Skeletal muscle satellite cell (primary cell): Measurements from ENCODE around the gene C1orf159.

Source experiments
- H3K27me3 ChIP-seq: 2 replicates; pipeline ENCODE4 v1.7.0; 2013; ENCODE audit warnings: low read length; ENCODE audit not compliant: control insufficient read depth, insufficient read depth
- H3K36me3 ChIP-seq: 2 replicates; pipeline ENCODE4 v1.7.0; 2013; ENCODE audit warnings: mild to moderate bottlenecking, control low read depth, low read length; ENCODE audit not compliant: insufficient read depth
- H3K4me1 ChIP-seq: 2 replicates; pipeline ENCODE4 v1.7.0; 2013; ENCODE audit warnings: low read length; ENCODE audit not compliant: control insufficient read depth, insufficient read depth
- H3K4me2 ChIP-seq: 2 replicates; pipeline ENCODE4 v1.7.0; 2013; ENCODE audit warnings: mild to moderate bottlenecking, low read length
- H3K4me3 ChIP-seq: 2 replicates; pipeline ENCODE4 v1.7.0; 2013; ENCODE audit warnings: low read length
- H3K9ac ChIP-seq: 2 replicates; pipeline ENCODE4 v1.7.0; 2013; ENCODE audit warnings: mild to moderate bottlenecking, low read depth, low read length, moderate library complexity
- H3K9me3 ChIP-seq: replicated peaks from 2 replicates; pipeline ENCODE4 v1.7.0; 2013; ENCODE audit warnings: mild to moderate bottlenecking, control low read depth, low read length

The C1orf159 gene

DNA sequence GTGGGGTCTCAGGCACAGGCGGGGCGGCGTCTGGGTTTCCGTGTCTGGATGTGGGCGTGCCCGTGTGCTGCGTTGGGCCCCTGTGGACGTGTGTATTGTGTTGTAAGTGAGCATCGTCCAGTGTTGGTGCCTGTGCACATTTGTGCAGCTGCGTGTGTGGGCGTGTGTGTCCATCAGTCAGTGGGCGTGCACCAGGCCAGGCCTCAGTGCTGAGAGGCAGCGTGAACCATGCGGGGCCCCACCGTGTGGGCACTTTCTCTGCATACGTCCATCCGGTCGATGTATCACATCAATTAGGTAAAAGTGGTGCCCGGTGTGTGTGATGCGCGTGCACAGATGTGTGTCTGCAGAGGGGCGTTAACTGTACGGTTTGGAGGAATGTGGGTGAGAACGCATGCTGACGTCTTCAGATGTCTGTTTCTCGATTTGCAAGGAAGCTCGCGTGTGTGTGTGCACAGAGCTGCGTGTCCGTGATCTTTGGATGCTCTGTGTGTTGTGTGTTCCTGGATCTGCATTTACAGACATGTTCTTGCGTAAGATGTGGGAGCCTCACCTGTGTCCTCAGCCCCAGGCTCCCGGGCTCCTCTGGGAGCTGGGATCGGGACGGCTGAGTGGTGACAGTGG is 71.3 kb downstream of the C1orf159 start:
- Histone ChIP-seq H3K36me3 (no peaks in the 10 kb centered on the region), H3K4me2 (no peak overlapping the region), H3K4me3 (no peak overlapping the region), H3K27me3 (peaks cover 5% of the 10 kb centered on the region), H3K4me1 (peaks cover 8% of the 10 kb centered on the region), H3K9me3 (no peaks in the 10 kb centered on the region), H3K9ac (no peak overlapping the region)

DNA sequence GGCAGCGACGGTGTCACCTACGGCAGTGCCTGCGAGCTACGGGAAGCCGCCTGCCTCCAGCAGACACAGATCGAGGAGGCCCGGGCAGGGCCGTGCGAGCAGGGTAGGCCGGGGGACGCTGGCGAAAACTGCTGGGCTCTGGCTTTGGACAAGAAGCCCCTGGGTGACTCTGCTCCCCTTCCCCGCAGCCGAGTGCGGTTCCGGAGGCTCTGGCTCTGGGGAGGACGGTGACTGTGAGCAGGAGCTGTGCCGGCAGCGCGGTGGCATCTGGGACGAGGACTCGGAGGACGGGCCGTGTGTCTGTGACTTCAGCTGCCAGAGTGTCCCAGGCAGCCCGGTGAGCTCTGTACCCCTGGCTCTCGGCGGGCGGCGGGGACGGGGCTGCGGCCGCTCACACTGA is 72.0 kb downstream of the C1orf159 start:
- H3K4me3 ChIP-seq: no peak overlapping the region
- no peaks in the 10 kb centered on the region for H3K9me3 ChIP-seq
- no peaks in the 10 kb centered on the region for H3K36me3 ChIP-seq
- H3K9ac ChIP-seq: no peak overlapping the region
- no peak overlapping the region for H3K4me2 ChIP-seq
- peaks cover 8% of the 10 kb centered on the region for H3K4me1 ChIP-seq
- H3K27me3 ChIP-seq: peaks cover 7% of the 10 kb centered on the region

DNA sequence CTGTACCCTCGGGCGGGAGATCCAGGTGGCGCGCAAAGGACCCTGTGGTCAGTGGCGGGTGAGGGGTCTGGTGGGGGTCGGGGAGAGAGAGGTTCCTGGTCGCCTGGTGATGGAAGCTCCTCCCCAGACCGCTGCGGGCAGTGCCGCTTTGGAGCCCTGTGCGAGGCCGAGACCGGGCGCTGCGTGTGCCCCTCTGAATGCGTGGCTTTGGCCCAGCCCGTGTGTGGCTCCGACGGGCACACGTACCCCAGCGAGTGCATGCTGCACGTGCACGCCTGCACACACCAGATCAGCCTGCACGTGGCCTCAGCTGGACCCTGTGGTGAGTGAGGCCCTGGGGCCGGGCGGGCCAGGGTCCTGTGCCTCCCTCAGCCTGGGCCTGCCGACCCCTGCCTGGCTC is 72.5 kb downstream of the C1orf159 start:
- Histone ChIP-seq H3K4me3 (no peak overlapping the region), H3K9ac (no peak overlapping the region), H3K4me1 (peaks cover 8% of the 10 kb centered on the region), H3K36me3 (no peaks in the 10 kb centered on the region), H3K4me2 (no peak overlapping the region), H3K9me3 (no peaks in the 10 kb centered on the region), H3K27me3 (peaks cover 12% of the 10 kb centered on the region)

DNA sequence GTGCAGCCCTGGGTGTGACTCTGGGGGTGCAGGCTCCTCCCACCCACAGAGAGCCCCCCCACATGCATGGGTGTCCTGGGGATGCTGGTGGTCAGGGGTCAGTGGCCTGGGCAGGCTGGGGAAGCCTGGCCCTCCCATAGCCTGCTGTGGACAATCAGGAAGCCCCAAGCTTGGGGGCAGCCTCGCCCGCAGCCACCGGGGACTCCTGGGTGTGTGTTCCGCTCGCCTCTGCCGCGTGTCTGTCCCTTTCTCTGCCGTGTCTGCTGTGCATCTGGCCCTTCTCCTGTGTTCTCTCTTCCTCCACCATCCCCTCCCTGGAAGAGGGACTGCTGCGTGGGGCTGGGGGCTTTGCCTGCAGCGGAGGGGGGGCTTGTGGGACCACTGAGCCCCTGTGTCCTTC is 73.1 kb downstream of the C1orf159 start:
- H3K9ac ChIP-seq: no peak overlapping the region
- H3K9me3 ChIP-seq: no peaks in the 10 kb centered on the region
- H3K4me1 ChIP-seq: peaks cover 8% of the 10 kb centered on the region
- H3K36me3 ChIP-seq: no peaks in the 10 kb centered on the region
- H3K4me3 ChIP-seq: no peak overlapping the region
- H3K4me2 ChIP-seq: no peak overlapping the region
- peaks cover 15% of the 10 kb centered on the region for H3K27me3 ChIP-seq

DNA sequence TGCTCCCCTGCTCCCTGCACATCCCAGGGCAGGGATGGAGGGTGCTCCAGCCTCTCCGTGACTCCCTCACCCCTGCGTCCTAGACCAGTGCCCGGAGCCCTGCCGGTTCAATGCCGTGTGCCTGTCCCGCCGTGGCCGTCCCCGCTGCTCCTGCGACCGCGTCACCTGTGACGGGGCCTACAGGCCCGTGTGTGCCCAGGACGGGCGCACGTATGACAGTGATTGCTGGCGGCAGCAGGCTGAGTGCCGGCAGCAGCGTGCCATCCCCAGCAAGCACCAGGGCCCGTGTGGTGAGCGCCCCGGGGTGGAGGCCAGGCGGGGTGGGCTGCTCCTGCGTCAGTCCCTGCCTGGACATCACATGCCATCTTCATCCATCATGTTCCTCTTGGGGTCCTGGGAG is 74.0 kb downstream of the C1orf159 start:
- H3K27me3 ChIP-seq: peaks cover 15% of the 10 kb centered on the region
- no peak overlapping the region for H3K4me2 ChIP-seq
- no peak overlapping the region for H3K9ac ChIP-seq
- peaks cover 8% of the 10 kb centered on the region for H3K4me1 ChIP-seq
- no peaks in the 10 kb centered on the region for H3K9me3 ChIP-seq
- H3K36me3 ChIP-seq: no peaks in the 10 kb centered on the region
- no peak overlapping the region for H3K4me3 ChIP-seq

DNA sequence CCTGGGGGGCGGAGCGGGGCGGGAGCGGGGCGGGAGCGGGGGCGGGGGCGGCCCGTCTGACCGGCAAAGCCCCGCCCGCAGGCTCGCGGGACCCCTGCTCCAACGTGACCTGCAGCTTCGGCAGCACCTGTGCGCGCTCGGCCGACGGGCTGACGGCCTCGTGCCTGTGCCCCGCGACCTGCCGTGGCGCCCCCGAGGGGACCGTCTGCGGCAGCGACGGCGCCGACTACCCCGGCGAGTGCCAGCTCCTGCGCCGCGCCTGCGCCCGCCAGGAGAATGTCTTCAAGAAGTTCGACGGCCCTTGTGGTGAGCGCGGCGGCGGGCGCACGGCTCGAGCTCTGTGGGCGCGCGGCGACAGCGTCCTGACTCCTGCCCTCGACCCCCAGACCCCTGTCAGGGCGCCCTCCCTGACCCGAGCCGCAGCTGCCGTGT is 74.8 kb downstream of the C1orf159 start:
- H3K27me3 ChIP-seq: peaks cover 15% of the 10 kb centered on the region
- H3K9me3 ChIP-seq: no peaks in the 10 kb centered on the region
- H3K4me3 ChIP-seq: no peak overlapping the region
- H3K4me2 ChIP-seq: no peak overlapping the region
- no peak overlapping the region for H3K9ac ChIP-seq
- H3K36me3 ChIP-seq: no peaks in the 10 kb centered on the region
- H3K4me1 ChIP-seq: peaks cover 8% of the 10 kb centered on the region

DNA sequence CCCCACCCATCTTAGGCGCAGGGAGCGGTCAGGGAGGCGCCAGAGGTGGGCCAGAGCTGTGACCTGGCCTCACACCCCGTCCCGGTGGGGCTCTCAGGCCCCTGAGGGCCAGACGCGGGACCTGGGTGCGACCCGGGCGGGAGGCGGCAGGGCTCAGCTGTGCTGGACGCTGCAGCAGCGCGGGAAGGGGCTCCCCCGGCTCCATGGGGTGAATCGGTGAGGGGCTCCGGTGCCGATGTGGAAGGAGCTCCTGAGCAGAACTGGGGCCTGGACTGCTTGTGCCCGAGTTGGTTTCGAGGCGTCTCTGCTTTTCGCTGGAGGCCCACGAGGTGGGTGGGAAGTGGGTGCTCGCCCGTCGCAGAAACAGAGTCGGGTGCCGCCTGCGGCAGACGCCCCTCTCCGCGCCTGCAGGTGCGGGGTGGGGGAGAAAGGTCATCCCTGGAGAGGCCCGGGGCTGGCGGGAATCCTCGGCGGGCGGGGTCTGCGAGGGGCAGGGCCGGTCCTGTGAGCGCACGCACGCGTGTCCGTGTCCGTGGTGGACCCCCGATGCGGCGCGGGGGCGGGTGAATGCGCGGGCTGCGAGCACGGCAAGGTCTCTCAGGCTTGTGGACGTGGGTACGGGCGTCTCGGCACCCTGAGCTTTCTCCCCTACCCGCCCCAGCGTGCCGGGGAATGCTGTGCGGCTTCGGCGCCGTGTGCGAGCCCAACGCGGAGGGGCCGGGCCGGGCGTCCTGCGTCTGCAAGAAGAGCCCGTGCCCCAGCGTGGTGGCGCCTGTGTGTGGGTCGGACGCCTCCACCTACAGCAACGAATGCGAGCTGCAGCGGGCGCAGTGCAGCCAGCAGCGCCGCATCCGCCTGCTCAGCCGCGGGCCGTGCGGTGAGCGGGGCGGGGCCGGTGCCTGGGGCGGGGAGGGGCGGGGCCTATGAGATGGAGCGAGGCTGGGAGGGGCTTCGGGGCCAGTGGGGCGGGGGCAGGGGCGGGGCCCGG is 75.6 kb downstream of the C1orf159 start:
- no peak overlapping the region for H3K9ac ChIP-seq

DNA sequence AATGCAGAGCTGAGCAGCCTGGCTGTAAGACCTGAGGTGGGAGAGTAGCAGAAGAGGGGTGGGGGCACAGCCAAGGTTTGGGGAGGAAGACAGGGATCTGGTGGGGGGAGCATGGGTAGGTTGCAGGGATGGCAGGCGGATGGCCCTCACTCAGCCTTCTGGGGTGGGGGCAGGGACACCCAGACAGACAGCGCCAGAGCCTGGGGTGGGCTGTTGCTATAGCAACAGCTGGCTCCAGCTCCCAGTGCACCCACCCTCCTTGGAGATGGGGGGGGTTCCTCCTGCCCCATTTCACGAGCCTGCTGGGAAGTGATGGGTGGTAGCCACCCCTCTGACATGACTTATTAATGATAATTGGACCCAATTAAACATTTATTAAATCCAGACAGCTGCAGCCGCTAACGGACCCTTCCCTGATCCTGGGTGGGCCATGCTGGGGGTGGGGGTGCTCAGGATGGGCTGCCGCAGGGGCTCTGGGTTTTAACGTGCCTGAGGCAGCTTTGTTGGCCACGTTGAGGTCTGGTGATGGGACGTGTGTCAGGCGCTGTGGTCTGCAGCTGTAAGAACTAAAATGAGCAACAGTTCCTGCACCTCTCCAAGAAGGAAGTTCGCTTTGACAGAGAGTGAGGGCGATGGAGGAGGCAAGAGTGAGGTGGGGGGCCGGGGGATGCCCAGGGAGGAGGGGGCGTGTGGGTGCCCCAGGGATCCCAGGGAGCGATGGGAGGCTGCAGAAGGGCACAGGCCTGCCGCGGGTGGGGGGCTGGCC is 76.6 kb downstream of the C1orf159 start:
- peaks cover 8% of the 10 kb centered on the region for H3K4me1 ChIP-seq
- H3K9me3 ChIP-seq: no peaks in the 10 kb centered on the region
- no peak overlapping the region for H3K4me3 ChIP-seq
- no peaks in the 10 kb centered on the region for H3K36me3 ChIP-seq
- peaks cover 17% of the 10 kb centered on the region for H3K27me3 ChIP-seq
- H3K4me2 ChIP-seq: no peak overlapping the region
- no peak overlapping the region for H3K9ac ChIP-seq

More for the DNA sequence above, 75.6 kb downstream of the C1orf159 start:
- H3K9me3 ChIP-seq: no peaks in the 10 kb centered on the region
- H3K27me3 ChIP-seq: peaks cover 15% of the 10 kb centered on the region
- H3K4me2 ChIP-seq: peak overlapping the region; percentile 95
- peak overlapping the region; percentile 71 for H3K4me3 ChIP-seq
- H3K4me1 ChIP-seq: peaks cover 8% of the 10 kb centered on the region
- H3K36me3 ChIP-seq: no peaks in the 10 kb centered on the region

DNA sequence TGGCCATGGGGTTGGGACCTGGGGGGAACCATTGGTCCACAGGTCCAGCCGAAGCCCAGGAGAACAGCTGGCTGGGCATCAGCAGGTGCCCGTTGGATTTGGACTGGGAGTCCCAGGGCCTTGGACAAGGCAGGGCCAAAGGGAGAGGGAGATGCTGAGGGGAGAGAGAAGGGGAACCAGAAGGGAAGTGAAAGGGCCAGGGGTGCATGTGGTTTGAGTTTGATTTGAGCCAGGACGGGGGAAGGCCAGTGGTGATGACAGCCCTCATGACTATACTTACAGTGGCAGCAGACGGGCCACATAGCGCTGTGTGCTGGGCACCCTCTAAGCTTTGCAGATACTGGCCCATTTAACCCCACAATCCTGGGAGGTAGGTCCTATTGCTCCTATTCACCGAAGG is 77.2 kb downstream of the C1orf159 start:
- H3K4me3 ChIP-seq: no peak overlapping the region
- no peak overlapping the region for H3K4me2 ChIP-seq
- no peaks in the 10 kb centered on the region for H3K36me3 ChIP-seq
- no peak overlapping the region for H3K9ac ChIP-seq
- H3K4me1 ChIP-seq: peaks cover 8% of the 10 kb centered on the region
- H3K9me3 ChIP-seq: no peaks in the 10 kb centered on the region
- H3K27me3 ChIP-seq: peaks cover 23% of the 10 kb centered on the region

DNA sequence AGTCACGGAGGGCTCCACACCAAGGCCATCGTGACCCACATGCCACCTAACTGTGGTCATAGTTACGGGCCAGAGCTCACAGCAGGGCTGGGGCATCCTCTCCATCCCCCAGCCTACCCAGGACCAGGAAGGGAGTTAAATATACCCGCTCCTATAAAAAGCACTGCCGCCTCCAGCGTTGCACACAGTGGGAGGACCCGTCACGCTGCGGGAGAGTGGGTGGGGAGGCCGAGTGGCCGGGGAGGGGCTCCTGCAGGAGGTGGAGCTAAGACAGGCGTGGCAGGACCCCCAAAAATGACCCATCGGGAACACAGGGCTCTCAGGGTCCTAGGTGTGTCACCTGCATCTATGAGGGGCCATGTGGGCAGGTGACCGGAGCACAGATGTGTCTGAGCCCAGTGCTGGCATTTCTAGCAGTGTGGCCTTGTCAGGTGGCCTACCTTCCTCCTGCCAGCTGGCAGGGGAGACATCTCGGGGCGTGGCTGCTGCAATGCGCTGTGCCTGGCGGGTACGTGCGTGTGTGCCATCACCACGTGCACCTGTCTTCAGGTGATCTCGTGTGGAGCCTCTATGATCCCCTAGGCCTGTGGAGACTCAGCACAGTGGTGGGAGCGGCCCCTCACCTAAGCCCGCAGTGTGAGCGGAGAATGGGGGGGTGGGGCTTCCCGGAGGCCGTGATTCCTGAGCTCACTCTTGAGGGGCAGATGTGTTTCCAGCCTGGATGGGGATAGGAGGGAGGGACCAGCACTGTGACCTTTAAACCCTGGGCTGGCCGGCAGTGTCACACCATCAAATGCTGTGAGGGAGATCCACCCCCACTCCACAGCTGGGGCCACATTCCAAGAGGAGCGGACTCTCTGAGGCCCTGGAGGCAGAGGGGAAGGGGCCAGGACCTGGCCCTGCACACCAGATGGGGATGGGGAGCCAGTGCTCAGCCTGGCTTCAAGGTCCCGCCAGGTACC is 78.2 kb downstream of the C1orf159 start:
- Histone ChIP-seq H3K4me3 (no peak overlapping the region), H3K4me1 (peaks cover 15% of the 10 kb centered on the region)

More for the DNA sequence above, 78.2 kb downstream of the C1orf159 start:
- Histone ChIP-seq H3K9ac (no peak overlapping the region), H3K4me2 (no peak overlapping the region), H3K9me3 (no peaks in the 10 kb centered on the region), H3K36me3 (no peaks in the 10 kb centered on the region), H3K27me3 (peaks cover 30% of the 10 kb centered on the region)
